Esophagus squamous epithelium (tissue), 5 donors: ENCODE measurements around the gene AFF4. TPM values are rescaled to one million over a fixed set of nuclear protein-coding genes. Genes with fewer than 3 reads are reported as not detected.

Experiments used
- DNase-seq: peaks from one replicate; lab custom pipeline; 2025; lab: John Stamatoyannopoulos, UW
- H3K27ac ChIP-seq, 4 donors: fragments of 200-600 bp; sonication (generic); one replicate each; pipeline ENCODE4 v1.5.1; 2016 to 2019; ENCODE audit warnings: mild to moderate bottlenecking in 1 of 4
- H3K27me3 ChIP-seq, 4 donors: fragments of 200-600 bp; sonication (generic); 1 replicate in 3 of 4; 2 replicates in 1 of 4; pipeline versions ENCODE4 v1.5.1 to v1.6.0; 2017 to 2021; ENCODE audit warnings: antibody characterized with exemption in 1 of 4
- H3K36me3 ChIP-seq, 3 donors: fragments of 200-600 bp; sonication (generic); one replicate each; pipeline ENCODE4 v1.5.1; 2016 to 2019
- H3K4me1 ChIP-seq, 3 donors: fragments of 200-600 bp; sonication (generic); one replicate each; pipeline ENCODE4 v1.5.1; 2017 to 2019
- H3K4me3 ChIP-seq, 4 donors: fragments of 200-600 bp; sonication (generic); 1 replicate in 3 of 4; 2 replicates in 1 of 4; pipeline ENCODE4 v1.5.1; 2016 to 2019; ENCODE audit warnings: mild to moderate bottlenecking in 2 of 4, moderate library complexity in 1 of 4
- H3K9me3 ChIP-seq, 3 donors: fragments of 200-600 bp; sonication (generic); one replicate each; pipeline ENCODE4 v1.5.1; 2016 to 2019
- POLR2A ChIP-seq, 4 donors: fragments of 450-650 bp; IDR thresholded peaks; one replicate each; pipeline ENCODE4 v1.6.1; 2017; ENCODE audit warnings: antibody characterized with exemption in 4 of 4, mild to moderate bottlenecking in 4 of 4, moderate library complexity in 3 of 4
- WGBS, 2 donors: methylation state at CpG; one replicate each; pipeline ENCODE4 v1.1.5; 2018; 5-methylcytosine and 5-hydroxymethylcytosine counted together
- intact Hi-C: fragments of 100-400 bp; cut with DNase I; formaldehyde crosslinking; loops from one replicate; pipeline ENCODE4 v1.15.0; 2022
- total RNA-seq, 4 donors: library from RNA; depleted of rRNA; stranded (reverse); fragments of >200 nt; gene quantifications; one replicate each; pipeline ENCODE4 v1.1.0, GENCODE V29; 2016
- TF ChIP-seq, protein P1 (sequence below), 6 experiments: fragments of 450-650 bp in 4 of 6; fragments of 200-600 bp in 2 of 6; sonication (generic) in 2 of 6; IDR thresholded peaks; one replicate each; pipeline ENCODE4 v1.5.1; 2016 to 2019; ENCODE audit warnings: antibody characterized with exemption in 6 of 6, mild to moderate bottlenecking in 4 of 6, moderate library complexity in 4 of 6
- donor health status: DM: yes; HTN: yes; CAD: no.

Gene AFF4
- total RNA-seq, 4 donors from 2014 or later, result 35.1 to 69.2 (median 64.0) TPM

- peaks cover 25 to 100% (median 42%) of the 10 kb centered on the region in 3 donors for H3K36me3 ChIP-seq
- H3K4me3 ChIP-seq, result no peak overlapping the region
- H3K27me3 ChIP-seq, result no peaks in the 10 kb centered on the region
Measured at GRCh38 chr5:132883261-132883834, 80.1 kb downstream of the AFF4 start.

DNA sequence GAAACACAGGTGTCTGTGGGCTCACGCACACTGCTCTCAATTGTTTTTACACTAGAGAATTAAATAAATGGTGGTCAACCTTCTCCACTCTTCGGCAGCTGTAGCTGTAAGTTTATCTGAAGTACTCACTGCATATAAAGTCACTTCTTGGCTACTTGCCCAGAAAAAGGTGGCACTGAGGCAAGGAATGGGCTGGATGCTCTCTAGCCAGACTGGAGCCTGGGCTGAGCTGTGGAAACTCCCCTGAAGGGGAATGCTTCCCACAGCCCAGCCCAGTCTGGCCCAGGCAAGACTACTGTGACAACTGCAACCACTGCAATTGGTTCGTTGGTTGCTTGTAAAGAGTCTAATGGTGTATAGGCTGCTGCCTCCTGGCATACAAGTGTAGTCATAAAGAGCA lies 85.5 kb downstream of the AFF4 start:
- no peaks in the 10 kb centered on the region for H3K9me3 ChIP-seq
- DNase-seq, result no peak
- no peak for TF ChIP-seq POLR2A (IDR thresholded peaks at IDR 0.05)
- TF ChIP-seq, protein P1, sequence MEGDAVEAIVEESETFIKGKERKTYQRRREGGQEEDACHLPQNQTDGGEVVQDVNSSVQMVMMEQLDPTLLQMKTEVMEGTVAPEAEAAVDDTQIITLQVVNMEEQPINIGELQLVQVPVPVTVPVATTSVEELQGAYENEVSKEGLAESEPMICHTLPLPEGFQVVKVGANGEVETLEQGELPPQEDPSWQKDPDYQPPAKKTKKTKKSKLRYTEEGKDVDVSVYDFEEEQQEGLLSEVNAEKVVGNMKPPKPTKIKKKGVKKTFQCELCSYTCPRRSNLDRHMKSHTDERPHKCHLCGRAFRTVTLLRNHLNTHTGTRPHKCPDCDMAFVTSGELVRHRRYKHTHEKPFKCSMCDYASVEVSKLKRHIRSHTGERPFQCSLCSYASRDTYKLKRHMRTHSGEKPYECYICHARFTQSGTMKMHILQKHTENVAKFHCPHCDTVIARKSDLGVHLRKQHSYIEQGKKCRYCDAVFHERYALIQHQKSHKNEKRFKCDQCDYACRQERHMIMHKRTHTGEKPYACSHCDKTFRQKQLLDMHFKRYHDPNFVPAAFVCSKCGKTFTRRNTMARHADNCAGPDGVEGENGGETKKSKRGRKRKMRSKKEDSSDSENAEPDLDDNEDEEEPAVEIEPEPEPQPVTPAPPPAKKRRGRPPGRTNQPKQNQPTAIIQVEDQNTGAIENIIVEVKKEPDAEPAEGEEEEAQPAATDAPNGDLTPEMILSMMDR (IDR thresholded peaks at IDR 0.05), result no peak
- WGBS, 2 donors, result 68 to 80% methylated on average over 3 of the region's 3 CpGs
- intact Hi-C loops, result no loop called here
- H3K27me3 ChIP-seq, result no peaks in the 10 kb centered on the region
- H3K27ac ChIP-seq, result no peak overlapping the region
- peaks cover 0 to 8% (median 0%) of the 10 kb centered on the region in 3 donors for H3K4me1 ChIP-seq
- no peak overlapping the region for H3K4me3 ChIP-seq
- peaks cover 6 to 93% (median 14%) of the 10 kb centered on the region in 3 donors for H3K36me3 ChIP-seq

More at GRCh38 chr5:132883261-132883834, 80.1 kb downstream of the AFF4 start:
- Histone ChIP-seq H3K9me3 (no peaks in the 10 kb centered on the region), H3K4me1 (no peaks in the 10 kb centered on the region), H3K27ac (no peak overlapping the region)
- no peak for DNase-seq
- 26 to 34% methylated on average over 2 of the region's 2 CpGs for WGBS, 2 donors
- intact Hi-C loops, result no loop called here
- TF ChIP-seq POLR2A (IDR thresholded peaks at IDR 0.05), result no peak
- TF ChIP-seq, protein P1 (IDR thresholded peaks at IDR 0.05), result peak; percentile 45 to 76 (median 63)

- 75 to 82% methylated on average over 2 of the region's 2 CpGs for WGBS, 2 donors
- Histone ChIP-seq H3K27ac (no peak overlapping the region), H3K27me3 (no peaks in the 10 kb centered on the region), H3K9me3 (no peaks in the 10 kb centered on the region), H3K4me3 (no peak overlapping the region), H3K4me1 (peaks cover 0 to 8% (median 0%) of the 10 kb centered on the region in 3 donors), H3K36me3 (peaks cover 6 to 92% (median 14%) of the 10 kb centered on the region in 3 donors)
- intact Hi-C loops, result no loop called here
- DNase-seq, result no peak
- TF ChIP-seq, protein P1 (IDR thresholded peaks at IDR 0.05), result no peak
- TF ChIP-seq POLR2A (IDR thresholded peaks at IDR 0.05), result no peak
Measured at GRCh38 chr5:132877466-132877865, 86.0 kb downstream of the AFF4 start.

DNA sequence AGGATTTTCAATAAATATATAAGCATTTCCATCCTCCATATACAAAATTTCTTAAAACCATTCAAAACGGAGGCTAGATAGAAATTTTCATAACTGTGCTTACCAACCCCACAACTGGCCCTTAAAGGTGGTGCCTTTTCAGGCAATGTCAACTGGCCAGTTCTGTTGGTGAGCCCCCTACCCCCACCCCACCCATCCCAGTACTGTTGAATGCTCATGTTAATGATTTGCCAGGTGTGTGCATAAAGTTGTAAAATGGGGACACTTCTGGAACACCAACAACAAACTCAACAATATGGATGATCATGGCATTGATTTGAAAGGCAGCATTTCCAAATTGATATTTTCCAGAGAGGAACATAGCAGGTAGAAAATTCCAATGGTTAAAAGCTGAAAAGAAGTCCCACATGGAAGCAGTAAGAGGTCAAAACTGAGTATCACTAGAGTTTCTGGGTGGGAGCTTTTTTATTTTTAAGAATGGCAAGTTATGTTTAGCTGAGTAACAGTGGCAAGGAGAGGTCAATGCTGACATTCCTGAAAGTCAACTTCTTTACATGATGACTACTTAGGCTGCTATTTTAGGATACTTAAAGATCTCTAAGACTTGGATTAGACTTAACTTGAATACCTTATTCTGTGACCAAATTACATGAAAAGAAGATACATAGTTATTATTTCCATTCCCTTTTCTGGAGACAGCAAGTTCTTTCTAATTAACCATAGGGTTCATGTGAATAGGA lies 87.2 kb downstream of the AFF4 start:
- no peak for DNase-seq
- no peaks in the 10 kb centered on the region for H3K27me3 ChIP-seq
- H3K4me3 ChIP-seq, result no peak overlapping the region
- H3K4me1 ChIP-seq, result peaks cover 0 to 8% (median 0%) of the 10 kb centered on the region in 3 donors
- H3K27ac ChIP-seq, result peak overlapping the region in 2 of 4 donors; percentile 16 to 39
- no peak for TF ChIP-seq POLR2A (IDR thresholded peaks at IDR 0.05)
- TF ChIP-seq, protein P1 (IDR thresholded peaks at IDR 0.05), result no peak
- no peaks in the 10 kb centered on the region for H3K9me3 ChIP-seq
- intact Hi-C loops, result no loop called here
- 76 to 79% methylated on average over 1 of the region's 1 CpG for WGBS, 2 donors
- peaks cover 0 to 92% (median 6%) of the 10 kb centered on the region in 3 donors for H3K36me3 ChIP-seq

DNA sequence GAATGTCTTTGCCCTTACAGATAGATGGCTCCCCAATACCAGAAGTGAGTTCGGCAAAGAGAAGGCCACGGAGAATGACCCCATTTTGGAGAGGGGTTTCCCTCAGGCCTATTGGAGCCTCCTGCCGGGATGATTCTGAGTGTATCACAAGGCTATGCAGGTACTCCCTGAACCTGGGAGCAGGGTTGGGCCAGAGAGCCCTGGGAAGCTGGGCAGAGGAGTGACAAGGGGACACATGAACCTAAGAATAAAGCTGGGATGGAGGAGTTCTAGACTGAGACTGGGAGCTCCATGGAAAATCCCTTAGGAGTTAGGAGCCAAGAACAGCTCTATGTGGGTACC lies 89.5 kb downstream of the AFF4 start:
- H3K27me3 ChIP-seq, result no peaks in the 10 kb centered on the region
- no peak for TF ChIP-seq POLR2A (IDR thresholded peaks at IDR 0.05)
- TF ChIP-seq, protein P1 (IDR thresholded peaks at IDR 0.05), result no peak
- DNase-seq, result no peak
- peaks cover 0 to 8% (median 0%) of the 10 kb centered on the region in 3 donors for H3K4me1 ChIP-seq
- 88 to 93% methylated on average over 3 of the region's 3 CpGs for WGBS, 2 donors
- H3K36me3 ChIP-seq, result peaks cover 0 to 92% (median 10%) of the 10 kb centered on the region in 3 donors
- no peak overlapping the region for H3K27ac ChIP-seq
- no peak overlapping the region for H3K4me3 ChIP-seq
- H3K9me3 ChIP-seq, result no peaks in the 10 kb centered on the region
- intact Hi-C loops, result loop anchor here (5.0 kb wide), 1 partner anchor 47 kb away; no protein-coding TSS in a partner anchor
